ENCODE results near the gene MATN1. TPM values are rescaled to one million over a fixed set of nuclear protein-coding genes. Genes with fewer than 3 reads are reported as not detected.
A peak's percentile ranks its signal among the peaks of the same experiment; 100 is the strongest.

MATN1 gene
- polyA plus RNA-seq, 3 donors from 2014 or later = not detected

GRCh38 chr1:30684881-30685795, 38.2 kb downstream of the MATN1 start:
- peak overlapping the region; percentile 49 to 66 (median 57) for H3K4me3 Mint-ChIP-seq
- peak in 1 of 3 donors; percentile 32 for DNase-seq
- H3K27me3 Mint-ChIP-seq (ENCODE audit: low read depth in 3 of 3) = peaks cover 13 to 18% (median 14%) of the 10 kb centered on the region in 3 donors
- no peaks in the 10 kb centered on the region for H3K9me3 Mint-ChIP-seq
- no peaks in the 10 kb centered on the region for H3K36me3 Mint-ChIP-seq
- no peak overlapping the region for H3K27ac Mint-ChIP-seq
- peaks cover 6 to 10% of the 10 kb centered on the region in 2 donors for H3K4me1 Mint-ChIP-seq

GRCh38 chr1:30684259-30684658, 39.1 kb downstream of the MATN1 start:
- no peak for DNase-seq
- Mint-ChIP-seq H3K9me3 (no peaks in the 10 kb centered on the region), H3K36me3 (no peaks in the 10 kb centered on the region), H3K27ac (no peak overlapping the region), H3K4me1 (peaks cover 6 to 10% of the 10 kb centered on the region in 2 donors), H3K4me3 (peak overlapping the region in 2 of 5 donors; percentile 21), H3K27me3 (ENCODE audit: low read depth in 3 of 3) (peaks cover 13 to 15% (median 15%) of the 10 kb centered on the region in 3 donors)

- H3K4me3 Mint-ChIP-seq = no peak overlapping the region
- no peaks in the 10 kb centered on the region for H3K9me3 Mint-ChIP-seq
- no peaks in the 10 kb centered on the region for H3K36me3 Mint-ChIP-seq
- no peak overlapping the region for H3K27ac Mint-ChIP-seq
- peaks cover 6 to 10% of the 10 kb centered on the region in 2 donors for H3K4me1 Mint-ChIP-seq
- H3K27me3 Mint-ChIP-seq (ENCODE audit: low read depth in 3 of 3) = peaks cover 11 to 17% (median 13%) of the 10 kb centered on the region in 3 donors
- DNase-seq = no peak
These were observed 39.7 kb downstream of the MATN1 start for GRCh38 chr1:30683699-30684098.

GRCh38 chr1:30682396-30683275, 40.7 kb downstream of the MATN1 start:
- DNase-seq = no peak
- peaks cover 13 to 21% (median 13%) of the 10 kb centered on the region in 3 donors for H3K27me3 Mint-ChIP-seq (ENCODE audit: low read depth in 3 of 3)

GRCh38 chr1:30681782-30682181, 41.6 kb downstream of the MATN1 start:
- Mint-ChIP-seq H3K9me3 (no peaks in the 10 kb centered on the region), H3K36me3 (no peaks in the 10 kb centered on the region), H3K4me1 (peaks cover 6 to 10% of the 10 kb centered on the region in 2 donors), H3K27me3 (ENCODE audit: low read depth in 3 of 3) (peaks cover 12 to 20% (median 13%) of the 10 kb centered on the region in 3 donors), H3K4me3 (no peak overlapping the region), H3K27ac (no peak overlapping the region)
- DNase-seq = no peak

More at GRCh38 chr1:30682396-30683275, 40.7 kb downstream of the MATN1 start:
- H3K9me3 Mint-ChIP-seq = no peaks in the 10 kb centered on the region
- no peak overlapping the region for H3K27ac Mint-ChIP-seq
- H3K4me1 Mint-ChIP-seq = peaks cover 6 to 10% of the 10 kb centered on the region in 2 donors
- no peaks in the 10 kb centered on the region for H3K36me3 Mint-ChIP-seq
- H3K4me3 Mint-ChIP-seq = no peak overlapping the region

- Mint-ChIP-seq H3K9me3 (no peaks in the 10 kb centered on the region), H3K36me3 (no peaks in the 10 kb centered on the region), H3K27ac (no peak overlapping the region), H3K4me3 (no peak overlapping the region), H3K27me3 (ENCODE audit: low read depth in 3 of 3) (peaks cover 12 to 20% (median 13%) of the 10 kb centered on the region in 3 donors), H3K4me1 (peaks cover 6 to 10% of the 10 kb centered on the region in 2 donors)
- DNase-seq = no peak
These were observed 42.5 kb downstream of the MATN1 start for GRCh38 chr1:30680879-30681278.

- Mint-ChIP-seq H3K27ac (no peak overlapping the region), H3K9me3 (no peaks in the 10 kb centered on the region), H3K27me3 (ENCODE audit: low read depth in 3 of 3) (peaks cover 13 to 20% (median 14%) of the 10 kb centered on the region in 3 donors), H3K4me3 (no peak overlapping the region), H3K36me3 (no peaks in the 10 kb centered on the region), H3K4me1 (peaks cover 6 to 10% of the 10 kb centered on the region in 2 donors)
- no peak for DNase-seq
These were observed 43.0 kb downstream of the MATN1 start for GRCh38 chr1:30680429-30680828.

GRCh38 chr1:30679976-30680305, 43.4 kb downstream of the MATN1 start:
- Mint-ChIP-seq H3K27me3 (ENCODE audit: low read depth in 3 of 3) (peaks cover 13 to 22% (median 14%) of the 10 kb centered on the region in 3 donors), H3K4me3 (no peak overlapping the region), H3K27ac (no peak overlapping the region), H3K9me3 (no peaks in the 10 kb centered on the region), H3K36me3 (no peaks in the 10 kb centered on the region), H3K4me1 (peaks cover 3 to 8% of the 10 kb centered on the region in 2 donors)
- DNase-seq = no peak

- Mint-ChIP-seq H3K4me3 (peak overlapping the region in 1 of 5 donors; percentile 39), H3K27ac (no peak overlapping the region), H3K9me3 (no peaks in the 10 kb centered on the region), H3K4me1 (peaks cover 0 to 3% of the 10 kb centered on the region in 2 donors), H3K27me3 (ENCODE audit: low read depth in 3 of 3) (peaks cover 13 to 23% (median 14%) of the 10 kb centered on the region in 3 donors), H3K36me3 (no peaks in the 10 kb centered on the region)
- DNase-seq = no peak
These were observed 44.0 kb downstream of the MATN1 start for GRCh38 chr1:30679201-30679975.

GRCh38 chr1:30678209-30678608, 45.2 kb downstream of the MATN1 start:
- Mint-ChIP-seq H3K9me3 (no peaks in the 10 kb centered on the region), H3K4me3 (no peak overlapping the region), H3K27ac (no peak overlapping the region), H3K4me1 (no peaks in the 10 kb centered on the region), H3K36me3 (no peaks in the 10 kb centered on the region), H3K27me3 (ENCODE audit: low read depth in 3 of 3) (peaks cover 10 to 20% (median 16%) of the 10 kb centered on the region in 3 donors)
- no peak for DNase-seq

GRCh38 chr1:30677471-30677870, 45.9 kb downstream of the MATN1 start:
- Mint-ChIP-seq H3K9me3 (no peaks in the 10 kb centered on the region), H3K4me1 (no peaks in the 10 kb centered on the region), H3K27ac (no peak overlapping the region), H3K4me3 (no peak overlapping the region), H3K27me3 (ENCODE audit: low read depth in 3 of 3) (peaks cover 10 to 17% (median 11%) of the 10 kb centered on the region in 3 donors), H3K36me3 (no peaks in the 10 kb centered on the region)
- DNase-seq = no peak

GRCh38 chr1:30675761-30676160, 47.6 kb downstream of the MATN1 start:
- no peak for DNase-seq
- no peaks in the 10 kb centered on the region for H3K4me1 Mint-ChIP-seq
- no peak overlapping the region for H3K4me3 Mint-ChIP-seq
- peaks cover 4 to 17% (median 9%) of the 10 kb centered on the region in 3 donors for H3K27me3 Mint-ChIP-seq (ENCODE audit: low read depth in 3 of 3)
- H3K9me3 Mint-ChIP-seq = no peaks in the 10 kb centered on the region
- no peaks in the 10 kb centered on the region for H3K36me3 Mint-ChIP-seq
- no peak overlapping the region for H3K27ac Mint-ChIP-seq

GRCh38 chr1:30675289-30675688, 48.1 kb downstream of the MATN1 start:
- no peak for DNase-seq
- no peaks in the 10 kb centered on the region for H3K9me3 Mint-ChIP-seq
- H3K27me3 Mint-ChIP-seq (ENCODE audit: low read depth in 3 of 3) = peaks cover 4 to 17% (median 9%) of the 10 kb centered on the region in 3 donors
- H3K4me1 Mint-ChIP-seq = no peaks in the 10 kb centered on the region
- H3K4me3 Mint-ChIP-seq = no peak overlapping the region
- no peak overlapping the region for H3K27ac Mint-ChIP-seq
- no peaks in the 10 kb centered on the region for H3K36me3 Mint-ChIP-seq
